ENCODE measurements around the gene OR52E5. TPM values are rescaled to one million over a fixed set of nuclear protein-coding genes. Genes with fewer than 3 reads are reported as not detected.

OR52E5 gene
- not detected for polyA plus RNA-seq (ENCODE audit: insufficient read length)

- DNase-seq (ENCODE audit: low read depth): no peak
Observed at GRCh38 chr11:5892908-5893307, at the start of gene OR52E5. OR52E5 (plus strand) TSS chr11:5893208; CDS start chr11:5900777, 7,569 bp downstream.

- DNase-seq (ENCODE audit: low read depth): no peak
Observed at GRCh38 chr11:5846701-5847100, 46.3 kb upstream of the OR52E5 start.

- DNase-seq (ENCODE audit: low read depth): no peak
Observed at GRCh38 chr11:5847711-5848110, 45.3 kb upstream of the OR52E5 start.

- no peak for DNase-seq (ENCODE audit: low read depth)
Observed at GRCh38 chr11:5851002-5851401, 42.0 kb upstream of the OR52E5 start.

GRCh38 chr11:5857590-5857989, 35.4 kb upstream of the OR52E5 start, which contains the start of gene OR52E8:
OR52E8 (minus strand) TSS chr11:5857690; CDS start chr11:5857690, 0 bp downstream.
- no peak for DNase-seq (ENCODE audit: low read depth)

GRCh38 chr11:5865826-5866225, 27.2 kb upstream of the OR52E5 start:
- no peak for DNase-seq (ENCODE audit: low read depth)

- no peak for DNase-seq (ENCODE audit: low read depth)
Observed at GRCh38 chr11:5878564-5878963, 14.4 kb upstream of the OR52E5 start.

- DNase-seq (ENCODE audit: low read depth): no peak
Observed at GRCh38 chr11:5880329-5880728, 12.7 kb upstream of the OR52E5 start, which contains the start of gene OR52E4. OR52E4 (plus strand) TSS chr11:5880629; CDS start chr11:5884293, 3,664 bp downstream.

- DNase-seq (ENCODE audit: low read depth): no peak
Observed at GRCh38 chr11:5881756-5882155, 11.3 kb upstream of the OR52E5 start.

- no peak for DNase-seq (ENCODE audit: low read depth)
Observed at GRCh38 chr11:5887172-5887571, 5.8 kb upstream of the OR52E5 start.

- no peak for DNase-seq (ENCODE audit: low read depth)
Observed at GRCh38 chr11:5887661-5888060, 5.3 kb upstream of the OR52E5 start.

GRCh38 chr11:5891216-5891800, 1.7 kb upstream of the OR52E5 start:
- DNase-seq (ENCODE audit: low read depth): no peak

- DNase-seq (ENCODE audit: low read depth): no peak
Observed at GRCh38 chr11:5899534-5899933, 6.5 kb downstream of the OR52E5 start.

- DNase-seq (ENCODE audit: low read depth): no peak
Observed at GRCh38 chr11:5910540-5910939, 17.5 kb downstream of the OR52E5 start.

GRCh38 chr11:5922749-5923426, 29.9 kb downstream of the OR52E5 start:
- no peak for DNase-seq (ENCODE audit: low read depth)

GRCh38 chr11:5923427-5923776, 30.4 kb downstream of the OR52E5 start:
- no peak for DNase-seq (ENCODE audit: low read depth)

GRCh38 chr11:5923794-5924193, 30.8 kb downstream of the OR52E5 start:
- DNase-seq (ENCODE audit: low read depth): no peak

- DNase-seq (ENCODE audit: low read depth): no peak
Observed at GRCh38 chr11:5928271-5928670, 35.3 kb downstream of the OR52E5 start.

- DNase-seq (ENCODE audit: low read depth): no peak
Observed at GRCh38 chr11:5928811-5929210, 35.8 kb downstream of the OR52E5 start.

GRCh38 chr11:5929571-5930368, 36.8 kb downstream of the OR52E5 start:
- no peak for DNase-seq (ENCODE audit: low read depth)

GRCh38 chr11:5930614-5931013, 37.6 kb downstream of the OR52E5 start:
- DNase-seq (ENCODE audit: low read depth): no peak

GRCh38 chr11:5931061-5931460, 38.1 kb downstream of the OR52E5 start:
- DNase-seq (ENCODE audit: low read depth): no peak

- DNase-seq (ENCODE audit: low read depth): no peak
Observed at GRCh38 chr11:5932671-5933070, 39.7 kb downstream of the OR52E5 start.
